SK-N-SH (cell line): ENCODE results near the gene USH1G. TPM values are rescaled to one million over a fixed set of nuclear protein-coding genes. Genes with fewer than 3 reads are reported as not detected.

Experiments
- CTCF ChIA-PET: fragments of 300-600, 350-600 bp; formaldehyde crosslinking; extraction: SDS; loops from one replicate; lab custom pipeline; 2021; lab: Yijun Ruan, JAX
- POLR2A ChIA-PET: fragments of 350-600 bp; sonication (Branson Sonifier 250); formaldehyde crosslinking; extraction: SDS; loops from one replicate; lab custom pipeline; 2020; ENCODE audit warnings: antibody characterized with exemption, inconsistent platforms; lab: Yijun Ruan, JAX
- DNase-seq: peaks from one replicate; pipeline ENCODE4 v3.0.0; 2012
- H2AFZ ChIP-seq: fragments of 200-600 bp; sonication (generic); 2 replicates; pipeline ENCODE4 v1.8.1; 2016; ENCODE audit warnings: antibody characterized with exemption, mild to moderate bottlenecking, low read depth
- H3F3A ChIP-seq: fragments of 200-600 bp; sonication (generic); replicated peaks from 2 replicates; pipeline ENCODE3; 2016; ENCODE audit warnings: antibody characterized with exemption, mild to moderate bottlenecking; ENCODE audit not compliant: insufficient read depth
- H3K27ac ChIP-seq, 2 experiments: fragments of 200-500 bp in 1 of 2; fragments of 200-600 bp in 1 of 2; sonication (Bioruptor generic) in 1 of 2; sonication (generic), shearing (Covaris generic) in 1 of 2; 2 replicates each; pipeline versions ENCODE4 v1.5.1 to v1.6.1; 2014 to 2016; ENCODE audit warnings: low read depth in 2 of 2, inconsistent platforms in 1 of 2, low read length in 1 of 2, mild to moderate bottlenecking in 1 of 2, mixed read lengths in 1 of 2
- H3K27me3 ChIP-seq: fragments of 200-600 bp; sonication (generic), shearing (Covaris generic); 2 replicates; pipeline ENCODE4 v1.6.1; 2016; ENCODE audit warnings: mixed run types; ENCODE audit not compliant: insufficient read depth
- H3K36me3 ChIP-seq, 2 experiments: fragments of 200-500 bp in 1 of 2; fragments of 200-600 bp in 1 of 2; sonication (Bioruptor generic) in 1 of 2; sonication (generic) in 1 of 2; replicated peaks in 1 of 2; 2 replicates each; pipeline versions ENCODE3 to v1.5.1; 2014 to 2016; ENCODE audit warnings: low read length in 1 of 2, mild to moderate bottlenecking in 1 of 2; ENCODE audit not compliant: insufficient read depth in 2 of 2, control insufficient read depth in 1 of 2
- H3K4me1 ChIP-seq, 2 experiments: fragments of 200-500 bp in 1 of 2; fragments of 200-600 bp in 1 of 2; sonication (Bioruptor generic) in 1 of 2; sonication (generic), shearing (Covaris generic) in 1 of 2; 2 replicates each; pipeline versions ENCODE4 v1.5.1 to v1.6.1; 2014 to 2016; ENCODE audit warnings: low read depth in 1 of 2, low read length in 1 of 2, mixed run types in 1 of 2; ENCODE audit not compliant: insufficient read depth in 2 of 2, control insufficient read depth in 1 of 2
- H3K4me2 ChIP-seq: fragments of 200-600 bp; sonication (generic), shearing (Covaris generic); 2 replicates; pipeline ENCODE4 v1.6.1; 2017; ENCODE audit warnings: mixed run types
- H3K4me3 ChIP-seq, 2 experiments: fragments of 200-500 bp in 1 of 2; fragments of 200-600 bp in 1 of 2; sonication (Bioruptor generic) in 1 of 2; sonication (generic), shearing (Covaris generic) in 1 of 2; 2 replicates each; pipeline versions ENCODE4 v1.5.1 to v1.8.1; 2014 to 2016; ENCODE audit warnings: low read depth in 2 of 2, inconsistent platforms in 1 of 2, low read length in 1 of 2, mild to moderate bottlenecking in 1 of 2, mixed read lengths in 1 of 2, moderate library complexity in 1 of 2
- H3K79me2 ChIP-seq: fragments of 200-600 bp; sonication (generic); 2 replicates; pipeline ENCODE4 v1.8.1; 2017; ENCODE audit warnings: mild to moderate bottlenecking; ENCODE audit not compliant: insufficient read depth
- H3K9ac ChIP-seq: fragments of 200-600 bp; sonication (generic); 2 replicates; pipeline ENCODE4 v1.6.1; 2017; ENCODE audit warnings: mixed run types
- H3K9me2 ChIP-seq: fragments of 200-600 bp; sonication (generic); 2 replicates; pipeline ENCODE4 v1.6.1; 2017; ENCODE audit warnings: mixed run types
- H3K9me3 ChIP-seq: fragments of 200-600 bp; sonication (generic); 2 replicates; pipeline ENCODE4 v1.6.1; 2017; ENCODE audit warnings: mixed run types, mild to moderate bottlenecking, moderate library complexity
- H4K20me1 ChIP-seq: fragments of 200-600 bp; sonication (generic); 2 replicates; pipeline ENCODE4 v1.6.1; 2017; ENCODE audit warnings: mild to moderate bottlenecking, mixed run types; ENCODE audit not compliant: insufficient read depth
- CHD2 ChIP-seq: fragments of 150-350 bp; IDR thresholded peaks from 2 replicates; pipeline ENCODE4 v1.6.1; 2018; ENCODE audit warnings: low read length; ENCODE audit not compliant: partially characterized antibody
- EP300 ChIP-seq, 2 experiments: IDR thresholded peaks; 2 replicates each; pipeline versions ENCODE4 v1.4.0 to v1.6.1; 2012; ENCODE audit warnings: borderline replicate concordance in 1 of 2, low read depth in 1 of 2, low read length in 1 of 2
- EZH2phosphoT487 ChIP-seq: fragments of 200-600 bp; sonication (generic); IDR thresholded peaks from 2 replicates; pipeline ENCODE4 v1.6.1; 2017; ENCODE audit warnings: low read depth, mixed run types, mild to moderate bottlenecking, antibody characterized with exemption, moderate library complexity, borderline replicate concordance
- FOSL2 ChIP-seq: IDR thresholded peaks from 2 replicates; pipeline ENCODE4 v1.4.0; 2012; ENCODE audit warnings: low read depth, mild to moderate bottlenecking, moderate library complexity, borderline replicate concordance
- FOXJ3 ChIP-seq: sonication (generic); formaldehyde crosslinking; IDR thresholded peaks from 2 replicates; pipeline ENCODE4 v1.5.1; 2020; ENCODE audit warnings: mild to moderate bottlenecking, missing genetic modification reagents
- GATA2 ChIP-seq: sonication (generic); formaldehyde crosslinking; IDR thresholded peaks from 2 replicates; pipeline ENCODE4 v1.5.0; 2020; ENCODE audit warnings: mild to moderate bottlenecking, missing genetic modification reagents
- JUND ChIP-seq: IDR thresholded peaks from 2 replicates; pipeline ENCODE4 v1.4.0; 2012
- MEF2A ChIP-seq: IDR thresholded peaks from 2 replicates; pipeline ENCODE4 v1.4.0; 2012; ENCODE audit warnings: low read depth, borderline replicate concordance
- NFIC ChIP-seq: IDR thresholded peaks from 2 replicates; pipeline ENCODE4 v1.4.0; 2012; ENCODE audit warnings: borderline replicate concordance
- RAD21 ChIP-seq: IDR thresholded peaks from 2 replicates; pipeline ENCODE4 v1.6.1; 2012; ENCODE audit warnings: mild to moderate bottlenecking, low read length
- RFX5 ChIP-seq: IDR thresholded peaks from 2 replicates; pipeline ENCODE4 v1.6.1; 2012; ENCODE audit warnings: mild to moderate bottlenecking, improper control_type of control experiment, low read length
- SMC3 ChIP-seq: IDR thresholded peaks from 2 replicates; pipeline ENCODE4 v1.6.1; 2012; ENCODE audit warnings: low read depth, low read length, improper control_type of control experiment
- WGBS: methylation state at CpG from one replicate; pipeline ENCODE4 v1.1.6; 2017; ENCODE audit warnings: low lambda C conversion rate; 5-methylcytosine and 5-hydroxymethylcytosine counted together
- polyA plus RNA-seq, 3 experiments: library from polyadenylated mRNA; depleted of rRNA; stranded (reverse); fragments of >200 nt; gene quantifications; 2 replicates each; pipeline ENCODE4 v1.2.3, GENCODE V29; 2012
- TF ChIP-seq, protein P1 (sequence below): fragments of 150-350 bp; IDR thresholded peaks from 2 replicates; pipeline ENCODE4 v1.6.1; 2017; ENCODE audit warnings: antibody characterized with exemption, low read length, low read depth, borderline replicate concordance
- TF ChIP-seq, protein P2 (sequence below): IDR thresholded peaks from 2 replicates; pipeline ENCODE4 v1.4.0; 2012; ENCODE audit warnings: low read depth
- TF ChIP-seq, protein P3 (sequence below): fragments of 200-600 bp; sonication (generic); IDR thresholded peaks from 2 replicates; pipeline ENCODE4 v1.6.1; 2017; ENCODE audit warnings: antibody characterized with exemption, mild to moderate bottlenecking, moderate library complexity
- TF ChIP-seq, protein P4 (sequence below): fragments of 150-350 bp; IDR thresholded peaks from 2 replicates; pipeline ENCODE4 v1.6.1; 2016; ENCODE audit warnings: mild to moderate bottlenecking, low read depth, low read length
- TF ChIP-seq, protein P5 (sequence below): IDR thresholded peaks from 2 replicates; pipeline ENCODE4; 2012

The USH1G gene
- polyA plus RNA-seq, 1 of the 3 experiments (the other 2 are of a cell fraction) = not detected

DNA sequence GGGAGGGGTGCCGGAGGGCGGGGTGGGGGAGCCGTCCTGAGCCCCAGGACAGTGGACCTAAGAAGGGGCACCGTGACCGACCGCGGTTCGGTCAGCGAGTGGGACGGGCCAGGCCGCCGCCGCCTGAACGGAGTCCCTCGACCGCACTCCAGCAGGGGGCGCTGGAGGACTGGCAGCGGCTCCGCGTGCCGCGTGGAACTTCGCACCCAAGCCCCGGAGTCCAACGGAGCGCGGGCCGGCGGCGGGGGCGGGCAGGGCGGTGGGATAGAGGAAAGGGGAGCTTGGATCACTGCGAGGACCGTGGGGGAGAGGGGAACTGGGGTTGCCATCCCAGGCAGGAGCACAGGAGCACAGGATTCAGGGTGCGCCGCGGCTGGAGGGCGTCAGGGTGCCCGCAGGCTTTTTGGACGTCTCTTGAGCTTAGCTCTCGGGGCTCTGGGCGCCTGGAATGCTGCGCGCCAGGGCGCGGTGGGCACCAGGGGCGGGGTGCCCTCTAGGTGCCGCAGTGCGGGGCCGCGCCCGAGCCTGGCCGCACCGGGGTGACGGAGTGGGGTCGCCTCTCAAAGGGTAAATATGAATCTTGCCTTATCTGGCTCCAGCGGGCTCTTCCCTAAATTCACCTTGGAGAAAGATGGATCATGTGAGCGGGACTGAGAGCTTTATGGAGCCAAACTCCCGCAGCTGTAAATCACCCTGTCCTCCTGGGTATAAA, 639 bp upstream of the USH1G start (continued):
- TF ChIP-seq, protein P1, sequence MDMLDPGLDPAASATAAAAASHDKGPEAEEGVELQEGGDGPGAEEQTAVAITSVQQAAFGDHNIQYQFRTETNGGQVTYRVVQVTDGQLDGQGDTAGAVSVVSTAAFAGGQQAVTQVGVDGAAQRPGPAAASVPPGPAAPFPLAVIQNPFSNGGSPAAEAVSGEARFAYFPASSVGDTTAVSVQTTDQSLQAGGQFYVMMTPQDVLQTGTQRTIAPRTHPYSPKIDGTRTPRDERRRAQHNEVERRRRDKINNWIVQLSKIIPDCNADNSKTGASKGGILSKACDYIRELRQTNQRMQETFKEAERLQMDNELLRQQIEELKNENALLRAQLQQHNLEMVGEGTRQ = no peak
- TF ChIP-seq, protein P2, sequence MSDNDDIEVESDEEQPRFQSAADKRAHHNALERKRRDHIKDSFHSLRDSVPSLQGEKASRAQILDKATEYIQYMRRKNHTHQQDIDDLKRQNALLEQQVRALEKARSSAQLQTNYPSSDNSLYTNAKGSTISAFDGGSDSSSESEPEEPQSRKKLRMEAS = peak; percentile 99
- peak; percentile 77 for TF ChIP-seq RAD21
- no peak for TF ChIP-seq FOXJ3 (CRISPR knock-in tag)
- TF ChIP-seq NFIC = no peak
- no peak for TF ChIP-seq MEF2A
- peak; percentile 51 for TF ChIP-seq CHD2
- TF ChIP-seq, protein P3, sequence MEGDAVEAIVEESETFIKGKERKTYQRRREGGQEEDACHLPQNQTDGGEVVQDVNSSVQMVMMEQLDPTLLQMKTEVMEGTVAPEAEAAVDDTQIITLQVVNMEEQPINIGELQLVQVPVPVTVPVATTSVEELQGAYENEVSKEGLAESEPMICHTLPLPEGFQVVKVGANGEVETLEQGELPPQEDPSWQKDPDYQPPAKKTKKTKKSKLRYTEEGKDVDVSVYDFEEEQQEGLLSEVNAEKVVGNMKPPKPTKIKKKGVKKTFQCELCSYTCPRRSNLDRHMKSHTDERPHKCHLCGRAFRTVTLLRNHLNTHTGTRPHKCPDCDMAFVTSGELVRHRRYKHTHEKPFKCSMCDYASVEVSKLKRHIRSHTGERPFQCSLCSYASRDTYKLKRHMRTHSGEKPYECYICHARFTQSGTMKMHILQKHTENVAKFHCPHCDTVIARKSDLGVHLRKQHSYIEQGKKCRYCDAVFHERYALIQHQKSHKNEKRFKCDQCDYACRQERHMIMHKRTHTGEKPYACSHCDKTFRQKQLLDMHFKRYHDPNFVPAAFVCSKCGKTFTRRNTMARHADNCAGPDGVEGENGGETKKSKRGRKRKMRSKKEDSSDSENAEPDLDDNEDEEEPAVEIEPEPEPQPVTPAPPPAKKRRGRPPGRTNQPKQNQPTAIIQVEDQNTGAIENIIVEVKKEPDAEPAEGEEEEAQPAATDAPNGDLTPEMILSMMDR = peak; percentile 86
- TF ChIP-seq GATA2 (CRISPR knock-in tag) = no peak

DNA sequence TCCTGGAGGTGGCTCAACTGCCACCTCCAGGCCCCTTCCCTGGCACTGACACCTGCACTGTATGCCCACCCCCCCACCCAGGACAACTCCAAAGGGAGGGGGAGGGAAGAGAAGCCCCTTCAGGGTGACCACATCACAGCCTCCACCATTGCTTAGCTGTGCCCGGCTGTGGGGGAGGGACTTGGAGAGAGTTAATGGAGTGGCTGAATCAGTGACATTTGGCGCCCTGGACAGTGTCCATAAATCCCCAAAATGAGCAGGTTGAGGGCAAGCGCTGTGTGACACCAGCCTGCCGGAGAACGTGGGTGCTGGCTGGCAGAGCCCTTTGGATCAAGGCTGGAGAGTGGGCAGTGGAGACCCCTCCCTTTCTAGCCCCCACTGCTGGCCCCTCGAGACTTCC, 883 bp downstream of the USH1G start:
- no peak overlapping the region for H2AFZ ChIP-seq
- 73% methylated on average over 6 of the region's 6 CpGs for WGBS
- H3K9me2 ChIP-seq = no peaks in the 10 kb centered on the region
- H4K20me1 ChIP-seq = peaks cover 3% of the 10 kb centered on the region; the same call in 1 of the 2 replicates
- H3K4me3 ChIP-seq = no peak overlapping the region
- H3K27ac ChIP-seq = no peak overlapping the region
- DNase-seq = no peak
- H3K4me2 ChIP-seq = no peak overlapping the region
- H3K36me3 ChIP-seq = no peaks in the 10 kb centered on the region
- no peaks in the 10 kb centered on the region for H3F3A ChIP-seq
- H3K79me2 ChIP-seq = no peaks in the 10 kb centered on the region
- CTCF ChIA-PET = interaction anchor here (0.6 to 12.1 kb wide), 29 partner anchors 8 to 749 kb away, joined by 3 to 286 read pairs (median 8); partner anchors contain the start of genes FADS6, FDXR, HID1 and MRPL58
- POLR2A ChIA-PET = interaction anchor here (1.0 kb wide), 1 partner anchor 13 kb away, joined by 3 read pairs; no protein-coding TSS in a partner anchor
- H3K9me3 ChIP-seq = no peaks in the 10 kb centered on the region
- no peak overlapping the region for H3K9ac ChIP-seq
- peaks cover 0 to 19% of the 10 kb centered on the region in 2 experiments; a peak in 1 of 4 replicates for H3K4me1 ChIP-seq
- H3K27me3 ChIP-seq = peaks cover 57% of the 10 kb centered on the region
- TF ChIP-seq MEF2A (no peak), RAD21 (no peak), EZH2phosphoT487 (no peak), JUND (no peak), GATA2 (CRISPR knock-in tag) (no peak), FOSL2 (no peak), EP300 (IDR thresholded peaks at IDR 0.05; ENCODE audit: borderline replicate concordance in 1 of 2, low read depth in 1 of 2, low read length in 1 of 2) (no peak), SMC3 (no peak), RFX5 (no peak)
- TF ChIP-seq, protein P4, sequence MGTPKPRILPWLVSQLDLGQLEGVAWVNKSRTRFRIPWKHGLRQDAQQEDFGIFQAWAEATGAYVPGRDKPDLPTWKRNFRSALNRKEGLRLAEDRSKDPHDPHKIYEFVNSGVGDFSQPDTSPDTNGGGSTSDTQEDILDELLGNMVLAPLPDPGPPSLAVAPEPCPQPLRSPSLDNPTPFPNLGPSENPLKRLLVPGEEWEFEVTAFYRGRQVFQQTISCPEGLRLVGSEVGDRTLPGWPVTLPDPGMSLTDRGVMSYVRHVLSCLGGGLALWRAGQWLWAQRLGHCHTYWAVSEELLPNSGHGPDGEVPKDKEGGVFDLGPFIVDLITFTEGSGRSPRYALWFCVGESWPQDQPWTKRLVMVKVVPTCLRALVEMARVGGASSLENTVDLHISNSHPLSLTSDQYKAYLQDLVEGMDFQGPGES = no peak
- TF ChIP-seq, protein P2 = no peak
- TF ChIP-seq, protein P5, sequence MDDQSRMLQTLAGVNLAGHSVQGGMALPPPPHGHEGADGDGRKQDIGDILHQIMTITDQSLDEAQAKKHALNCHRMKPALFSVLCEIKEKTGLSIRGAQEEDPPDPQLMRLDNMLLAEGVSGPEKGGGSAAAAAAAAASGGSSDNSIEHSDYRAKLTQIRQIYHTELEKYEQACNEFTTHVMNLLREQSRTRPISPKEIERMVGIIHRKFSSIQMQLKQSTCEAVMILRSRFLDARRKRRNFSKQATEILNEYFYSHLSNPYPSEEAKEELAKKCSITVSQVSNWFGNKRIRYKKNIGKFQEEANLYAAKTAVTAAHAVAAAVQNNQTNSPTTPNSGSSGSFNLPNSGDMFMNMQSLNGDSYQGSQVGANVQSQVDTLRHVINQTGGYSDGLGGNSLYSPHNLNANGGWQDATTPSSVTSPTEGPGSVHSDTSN = no peak
